ENCODE results near the gene DMRTB1.

DMRTB1 gene

DNA sequence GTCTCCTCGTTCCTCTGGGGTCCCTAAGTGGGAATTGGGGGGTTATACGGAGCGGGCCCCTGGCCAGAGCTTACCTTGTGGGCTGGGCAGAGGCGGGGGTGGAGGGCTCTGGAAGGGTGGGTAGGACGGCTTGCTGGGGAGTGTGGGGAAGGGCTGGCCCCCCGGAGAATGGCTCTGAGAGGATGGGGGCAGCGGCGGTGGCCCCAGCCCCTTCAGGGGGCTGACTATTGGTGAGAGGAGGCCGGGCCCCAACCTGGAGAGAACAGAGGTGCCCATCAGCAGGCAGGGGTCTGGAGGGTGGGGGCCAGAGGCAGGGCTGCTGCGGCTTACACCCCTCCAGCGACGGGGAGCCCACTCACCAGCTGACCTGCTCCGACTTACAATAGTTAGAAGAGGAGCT is 50.6 kb downstream of the DMRTB1 start:
- DNase-seq, result no peak

DNA sequence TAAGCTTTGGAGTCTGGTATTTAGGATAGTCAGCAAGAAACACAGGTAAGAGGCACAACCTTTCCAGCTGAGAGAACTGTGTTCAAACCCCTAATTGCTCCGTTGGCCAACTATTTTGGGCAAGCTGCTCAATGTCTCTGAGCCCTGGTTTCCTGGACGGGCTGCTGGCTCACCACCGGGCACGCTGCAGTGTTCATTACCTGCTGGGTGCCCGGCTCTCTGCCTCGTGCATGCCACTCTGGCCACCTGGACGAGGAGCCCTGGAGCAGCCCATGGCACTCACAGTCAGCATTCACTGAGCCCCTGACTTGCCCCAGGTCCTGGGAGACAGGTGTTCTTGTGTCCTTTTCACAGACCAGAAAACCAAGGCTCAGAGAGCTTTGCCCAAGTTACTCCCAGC is 51.0 kb downstream of the DMRTB1 start:
- no peak for DNase-seq

DNA sequence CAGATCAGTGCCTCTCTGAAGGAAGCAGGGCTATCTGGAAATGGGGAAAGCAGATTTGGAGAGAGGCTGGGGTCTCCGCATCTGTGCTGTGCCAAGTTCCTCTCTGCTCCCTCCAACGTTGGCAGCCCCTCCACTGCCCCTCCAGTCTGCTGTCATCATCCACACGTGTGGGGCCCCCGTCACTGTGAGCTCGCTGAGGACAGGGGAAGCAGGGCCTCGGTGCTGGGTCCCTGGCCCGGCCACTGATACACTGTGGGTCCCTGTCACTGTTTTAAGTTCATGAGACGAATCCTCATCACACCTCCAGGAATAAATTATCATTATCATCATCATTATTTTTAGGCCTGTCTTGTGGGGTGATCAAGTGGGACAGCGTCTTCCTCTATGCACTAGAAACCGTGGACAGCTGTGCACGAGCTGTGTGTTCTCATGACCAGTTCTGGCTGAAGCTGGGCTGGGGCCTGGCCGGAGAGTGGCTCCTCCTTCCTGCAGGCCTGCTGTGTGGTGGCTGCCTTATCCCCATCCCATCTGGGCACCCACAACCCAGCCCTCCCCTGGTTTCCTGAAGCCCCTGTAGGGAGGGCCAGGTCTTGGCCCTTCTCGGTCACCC is 52.2 kb downstream of the DMRTB1 start:
- no peak for DNase-seq

DNA sequence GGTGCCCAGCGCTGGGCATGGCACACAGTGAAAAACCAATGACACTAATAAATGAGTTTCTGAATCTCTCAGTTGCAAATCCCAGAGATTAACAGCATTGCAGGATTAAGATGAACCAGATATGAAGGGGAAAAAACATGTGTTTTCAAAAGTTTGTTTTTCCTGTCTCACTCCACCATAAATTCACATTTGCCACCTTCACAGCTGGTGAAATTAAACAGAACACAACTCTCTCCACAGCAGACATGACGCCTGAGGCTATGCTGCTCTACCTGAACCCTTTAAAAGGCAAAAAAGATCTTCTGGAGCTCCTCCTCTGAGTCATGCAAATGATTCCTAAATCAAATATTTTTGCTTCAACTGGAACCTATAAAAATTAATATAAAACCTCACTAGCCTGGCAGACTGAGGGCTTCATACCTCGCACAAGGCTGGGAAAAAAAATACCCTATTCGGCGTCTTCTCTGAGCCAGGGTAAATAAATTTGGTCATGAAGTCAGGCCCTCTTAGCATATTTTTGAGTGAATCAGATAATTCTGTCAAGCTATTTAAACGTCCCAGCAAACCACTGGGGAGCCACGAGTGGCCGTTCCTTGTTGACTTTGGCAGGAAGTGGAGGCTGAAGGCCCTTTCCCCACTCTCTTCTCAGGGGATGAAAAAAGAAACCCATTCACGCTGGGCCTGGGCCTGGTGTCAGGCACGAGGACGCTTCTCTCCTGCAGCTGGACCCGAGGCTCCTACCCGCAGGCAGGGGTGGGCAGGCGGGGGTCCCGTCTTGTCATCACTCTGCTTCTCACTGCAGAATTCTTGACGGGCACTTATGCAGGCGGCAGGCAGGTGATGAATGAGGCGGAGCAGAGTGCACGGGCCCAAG is 53.0 kb downstream of the DMRTB1 start:
- DNase-seq, result peak; percentile 61

DNA sequence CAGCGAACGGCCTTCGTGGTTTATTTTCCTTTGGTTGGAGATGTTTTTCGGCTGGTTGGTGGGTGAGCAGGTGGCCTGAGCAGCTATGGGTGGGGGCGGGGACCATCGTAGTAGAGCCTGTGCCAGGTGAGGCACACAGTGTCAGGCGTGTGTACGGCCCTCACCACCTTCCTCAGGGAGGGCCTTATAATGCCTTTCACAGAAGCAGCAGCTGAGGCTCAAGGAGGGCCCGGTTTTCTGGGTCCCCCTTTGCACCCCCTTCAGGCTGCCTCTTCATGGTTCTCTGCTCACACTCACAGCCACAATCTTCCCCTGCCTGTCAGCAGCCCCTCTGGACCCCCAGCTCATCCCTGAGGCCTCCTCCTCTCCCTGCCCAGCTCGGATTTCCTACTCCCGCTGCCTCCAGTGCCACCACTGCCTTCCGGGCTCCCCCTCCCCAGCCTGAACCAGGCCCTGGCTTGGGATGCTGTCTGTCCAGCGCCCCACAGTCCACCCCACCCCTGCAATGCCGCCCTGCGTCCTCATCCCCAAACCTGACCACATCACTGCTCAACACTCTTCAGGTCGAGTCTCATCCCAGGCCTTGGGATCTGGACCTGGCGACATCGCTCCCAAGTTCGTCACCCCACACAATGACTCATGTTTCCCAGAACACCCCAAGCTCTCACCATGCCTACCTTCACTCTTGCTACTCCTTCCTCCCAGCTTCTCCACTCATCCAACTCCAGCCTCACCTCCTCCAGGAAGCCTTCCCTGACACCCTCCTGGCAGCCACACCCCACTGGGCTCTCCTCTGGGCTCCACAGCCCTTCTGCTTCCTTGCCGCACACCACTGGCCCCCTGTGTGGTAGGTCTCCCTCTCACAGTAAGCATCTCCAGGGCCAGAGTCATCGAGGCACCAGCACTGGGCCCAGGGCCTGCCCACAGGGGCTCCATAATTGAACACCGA is 53.9 kb downstream of the DMRTB1 start:
- DNase-seq, result no peak

DNA sequence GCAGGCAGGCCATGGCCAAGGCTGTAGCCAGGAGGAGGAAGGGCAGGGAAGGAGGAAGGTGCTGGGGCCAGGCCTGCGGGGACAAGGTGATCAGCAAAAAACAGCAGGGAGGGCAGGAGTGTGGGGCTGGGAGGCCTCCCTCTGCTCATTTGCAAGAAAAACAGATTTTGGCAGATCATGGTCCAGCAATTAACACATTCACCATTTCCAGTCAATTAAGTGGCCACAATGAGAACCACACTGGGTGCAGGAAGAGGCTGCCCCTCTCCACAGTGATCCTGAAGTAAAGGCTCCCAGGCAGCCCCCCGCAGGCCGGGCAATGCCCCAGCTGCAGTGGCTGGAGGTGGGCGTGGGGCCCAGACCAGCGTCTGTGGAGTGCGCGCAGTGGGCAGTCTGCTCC is 54.6 kb downstream of the DMRTB1 start:
- DNase-seq, result no peak

DNA sequence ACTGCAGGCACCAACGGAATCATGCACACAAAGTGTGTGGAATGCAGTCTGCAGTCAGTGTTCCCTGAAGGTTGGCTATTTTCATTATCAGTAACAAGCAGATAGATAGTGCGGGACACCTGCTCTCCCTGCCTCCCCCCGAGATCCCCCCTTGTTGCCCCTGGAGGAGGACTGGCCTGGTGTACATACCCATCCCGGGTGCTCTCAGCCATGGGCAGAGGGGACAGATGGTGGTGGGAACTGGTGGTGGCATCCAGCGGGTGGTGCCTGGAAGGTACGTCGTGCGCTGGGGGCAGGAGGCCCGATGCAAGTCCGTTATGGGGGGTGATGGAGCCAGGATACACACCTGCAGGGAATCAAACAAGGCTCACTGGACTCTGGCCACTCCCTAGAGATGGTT is 55.2 kb downstream of the DMRTB1 start:
- DNase-seq, result no peak

DNA sequence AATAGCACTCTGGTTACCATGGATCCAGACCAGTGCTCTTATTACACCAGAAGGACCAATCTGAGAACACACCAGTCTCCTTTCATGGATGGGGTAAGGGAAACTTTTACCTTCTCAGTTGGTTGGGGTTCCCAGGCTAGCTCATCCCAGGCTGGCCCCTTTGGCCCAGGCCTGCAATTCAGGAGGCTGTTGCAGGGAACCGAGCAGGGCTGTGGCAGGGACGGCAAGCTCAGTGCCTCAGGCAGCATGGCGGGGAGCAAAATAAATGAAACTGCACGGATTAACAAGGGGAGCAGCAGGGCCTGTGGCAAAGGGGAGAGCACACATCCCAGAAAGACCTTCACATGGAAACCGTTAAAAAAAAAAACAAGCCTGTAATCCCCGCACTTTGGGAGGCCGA is 57.0 kb downstream of the DMRTB1 start:
- no peak for DNase-seq
